GM12892 (cell line): Measurements from ENCODE around the gene CERS5.

Experiments used
- POLR2A ChIP-seq: IDR thresholded peaks from 2 replicates; pipeline ENCODE4 v1.6.1; 2011; ENCODE audit warnings: low read depth, low read length, control low read depth
- TAF1 ChIP-seq: IDR thresholded peaks from 2 replicates; pipeline ENCODE4 v1.6.1; 2011; ENCODE audit warnings: low read depth, mild to moderate bottlenecking, control low read depth, low read length, borderline replicate concordance

GRCh38 chr12:50197297-50197727, 30.1 kb upstream of the CERS5 start:
- TF ChIP-seq TAF1 (no peak), POLR2A (no peak)
